CD4-positive, alpha-beta T cell treated with Interleukin-17A for 4 hours (primary cell): ENCODE results near the gene CWC15.

Experiments
- DNase-seq: peaks from one replicate; pipeline ENCODE4 v3.0.0-alpha.2; 2020; ENCODE audit warnings: mixed read lengths

Gene CWC15

GRCh38 chr11:94912806-94913205 lies 60.5 kb downstream of the CWC15 start:
- DNase-seq: no peak
